GM18498 (cell line): Measurements from ENCODE around the gene DNAH1.

Experiments
- ATAC-seq: cut with Tn5 transposase; IDR thresholded peaks from one replicate; pipeline ENCODE4 v1.9.1; 2021; ENCODE audit warnings: mild to moderate bottlenecking, moderate library complexity; ENCODE audit not compliant: unreplicated experiment

DNAH1 gene

DNA sequence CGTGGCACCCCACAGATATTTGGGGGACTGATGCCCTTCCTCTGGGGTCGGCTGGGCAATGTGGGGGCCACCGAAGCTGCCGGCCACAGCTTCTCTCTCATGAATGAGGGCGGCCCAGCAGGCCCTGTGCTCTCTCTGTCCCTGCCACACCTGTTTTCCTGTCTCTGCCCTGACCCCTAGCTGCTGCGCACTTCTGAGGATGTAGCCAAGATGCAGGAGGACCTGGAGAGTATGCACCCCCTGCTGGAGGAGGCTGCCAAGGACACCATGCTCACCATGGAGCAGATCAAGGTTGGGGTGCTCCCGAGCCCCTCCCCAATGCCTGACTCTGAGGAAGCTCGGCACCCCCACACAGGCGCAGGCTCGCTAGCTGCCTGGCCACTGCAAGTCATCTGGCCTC lies 69.0 kb downstream of the DNAH1 start:
- no peak for ATAC-seq

DNA sequence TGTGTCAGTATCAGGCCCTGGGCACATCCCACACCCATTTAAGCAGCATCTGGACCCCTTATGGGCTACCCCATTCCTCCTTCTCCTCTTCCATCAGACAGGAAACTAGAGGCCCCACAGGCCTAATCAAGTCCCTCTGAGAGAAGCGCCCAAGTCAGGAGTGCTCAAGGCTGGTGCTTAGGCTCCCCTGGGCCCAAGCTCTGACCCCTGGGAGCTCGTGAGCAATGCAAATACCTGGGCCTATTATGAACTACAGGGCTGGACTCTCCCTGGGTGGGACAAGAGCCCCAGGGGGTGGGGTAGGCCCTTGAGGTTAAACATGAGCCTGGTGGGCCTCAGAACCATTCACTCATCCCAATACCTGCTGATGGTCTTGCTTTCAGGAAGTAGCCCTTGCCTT lies 71.4 kb downstream of the DNAH1 start:
- ATAC-seq: no peak

DNA sequence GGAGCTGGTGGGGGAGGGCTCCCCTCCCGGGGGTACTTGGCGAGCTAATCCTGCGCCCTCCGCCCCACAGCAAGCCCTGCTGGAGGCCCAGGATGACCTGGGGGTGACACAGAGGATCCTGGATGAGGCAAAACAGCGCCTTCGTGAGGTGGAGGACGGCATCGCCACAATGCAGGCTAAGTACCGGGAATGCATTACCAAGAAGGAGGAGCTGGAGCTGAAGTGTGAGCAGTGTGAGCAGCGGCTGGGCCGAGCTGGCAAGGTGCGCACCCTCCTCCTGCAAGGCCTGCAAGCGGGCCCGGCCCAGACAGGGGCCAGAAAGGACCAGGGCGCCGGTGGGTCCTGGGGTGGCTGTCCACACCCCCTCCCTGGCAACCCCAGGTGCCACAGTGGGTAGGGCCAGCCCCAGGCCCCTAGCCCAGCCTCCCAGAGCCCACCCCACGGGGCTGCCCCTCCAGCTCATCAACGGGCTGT lies 72.3 kb downstream of the DNAH1 start:
- ATAC-seq: no peak

DNA sequence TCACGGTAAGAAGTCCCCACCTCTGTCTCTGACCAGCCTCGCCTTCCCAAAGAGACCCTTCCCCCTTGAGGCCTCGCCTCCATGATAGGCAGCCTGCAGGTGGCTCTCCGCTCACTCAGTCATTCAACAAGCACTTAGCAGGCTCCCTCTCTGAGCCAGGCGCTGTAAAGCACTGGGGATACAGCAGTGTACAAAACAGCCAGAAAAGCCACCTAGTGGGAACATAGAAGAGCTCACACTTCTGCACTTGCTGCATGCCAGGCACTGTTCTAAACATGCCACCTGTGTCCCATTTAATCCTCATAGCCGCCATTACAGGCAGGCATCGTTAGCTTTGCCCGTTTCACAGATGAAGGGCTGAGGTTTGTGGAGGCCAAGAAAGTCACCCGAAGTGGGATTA lies 72.8 kb downstream of the DNAH1 start:
- no peak for ATAC-seq

DNA sequence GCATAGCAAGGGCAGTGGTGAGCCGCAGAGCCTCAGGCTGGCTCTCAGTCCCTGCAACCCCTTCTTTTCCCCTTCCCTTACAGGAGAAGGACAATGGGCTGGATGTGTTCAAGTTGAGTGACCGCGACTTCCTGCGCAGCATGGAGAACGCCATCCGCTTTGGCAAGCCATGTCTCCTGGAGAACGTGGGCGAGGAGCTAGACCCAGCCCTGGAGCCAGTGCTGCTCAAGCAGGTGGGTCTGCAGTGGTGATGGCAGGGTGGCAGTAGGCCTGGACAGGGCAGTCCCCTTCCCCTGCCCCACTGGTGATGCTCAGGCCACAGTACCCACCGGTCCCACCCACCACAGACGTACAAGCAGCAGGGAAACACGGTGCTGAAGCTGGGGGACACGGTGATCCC lies 75.0 kb downstream of the DNAH1 start:
- no peak for ATAC-seq

DNA sequence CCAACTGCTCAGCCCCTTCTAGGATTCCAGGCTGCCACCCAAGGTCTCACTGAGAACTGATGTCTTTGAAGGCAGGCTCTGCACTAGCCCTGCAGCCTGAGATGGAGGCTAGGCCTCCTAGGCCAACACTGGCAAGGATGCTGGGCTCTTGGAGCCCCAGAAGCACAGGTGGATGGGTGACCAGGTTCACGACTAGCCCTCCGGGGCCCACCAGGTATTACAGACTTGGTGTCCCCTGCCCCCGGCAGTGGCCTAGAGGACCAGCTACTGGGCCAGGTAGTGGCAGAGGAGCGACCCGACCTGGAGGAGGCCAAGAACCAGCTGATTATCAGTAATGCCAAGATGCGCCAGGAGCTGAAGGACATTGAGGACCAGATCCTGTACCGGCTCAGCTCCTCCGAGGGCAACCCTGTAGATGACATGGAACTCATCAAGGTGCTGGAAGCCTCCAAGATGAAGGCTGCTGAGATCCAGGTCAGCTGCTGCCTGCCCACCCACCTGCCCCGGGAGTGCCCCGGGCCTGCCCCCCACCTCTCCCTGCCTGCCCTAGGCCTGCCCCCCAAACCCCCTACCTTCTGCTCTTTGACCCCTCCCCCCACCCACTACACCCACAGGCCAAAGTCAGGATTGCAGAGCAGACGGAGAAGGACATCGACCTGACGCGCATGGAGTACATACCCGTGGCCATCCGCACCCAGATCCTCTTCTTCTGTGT lies 76.3 kb downstream of the DNAH1 start:
- ATAC-seq: no peak

DNA sequence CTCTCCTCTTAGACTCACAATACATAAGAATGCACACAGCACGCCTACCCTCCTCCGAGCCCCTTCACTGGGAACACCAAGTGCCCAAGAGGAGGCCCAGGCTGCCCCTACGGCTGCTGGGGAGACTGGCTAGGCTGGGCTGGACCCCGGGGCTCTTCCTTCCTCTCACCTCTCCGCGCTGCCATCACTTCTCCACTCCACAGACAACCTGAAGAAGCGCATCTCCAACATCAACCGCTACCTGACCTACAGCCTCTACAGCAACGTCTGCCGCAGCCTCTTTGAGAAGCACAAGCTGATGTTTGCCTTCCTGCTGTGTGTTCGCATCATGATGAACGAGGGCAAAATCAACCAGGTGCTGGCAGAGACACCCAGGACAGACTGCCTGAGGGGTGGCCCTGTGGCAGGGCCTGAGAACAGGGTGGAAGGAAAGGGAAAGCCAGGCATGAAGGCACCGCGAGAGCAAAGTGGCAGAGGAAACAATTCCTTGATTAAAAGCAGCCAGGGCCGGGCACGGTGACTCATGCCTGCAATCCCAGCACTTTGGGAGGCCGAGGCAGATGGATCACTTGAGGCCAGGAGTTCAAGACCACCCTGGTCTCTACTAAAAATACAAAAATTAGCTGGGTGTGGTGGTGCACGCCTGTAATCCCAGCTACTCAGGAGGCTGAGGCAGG lies 77.2 kb downstream of the DNAH1 start:
- no peak for ATAC-seq

DNA sequence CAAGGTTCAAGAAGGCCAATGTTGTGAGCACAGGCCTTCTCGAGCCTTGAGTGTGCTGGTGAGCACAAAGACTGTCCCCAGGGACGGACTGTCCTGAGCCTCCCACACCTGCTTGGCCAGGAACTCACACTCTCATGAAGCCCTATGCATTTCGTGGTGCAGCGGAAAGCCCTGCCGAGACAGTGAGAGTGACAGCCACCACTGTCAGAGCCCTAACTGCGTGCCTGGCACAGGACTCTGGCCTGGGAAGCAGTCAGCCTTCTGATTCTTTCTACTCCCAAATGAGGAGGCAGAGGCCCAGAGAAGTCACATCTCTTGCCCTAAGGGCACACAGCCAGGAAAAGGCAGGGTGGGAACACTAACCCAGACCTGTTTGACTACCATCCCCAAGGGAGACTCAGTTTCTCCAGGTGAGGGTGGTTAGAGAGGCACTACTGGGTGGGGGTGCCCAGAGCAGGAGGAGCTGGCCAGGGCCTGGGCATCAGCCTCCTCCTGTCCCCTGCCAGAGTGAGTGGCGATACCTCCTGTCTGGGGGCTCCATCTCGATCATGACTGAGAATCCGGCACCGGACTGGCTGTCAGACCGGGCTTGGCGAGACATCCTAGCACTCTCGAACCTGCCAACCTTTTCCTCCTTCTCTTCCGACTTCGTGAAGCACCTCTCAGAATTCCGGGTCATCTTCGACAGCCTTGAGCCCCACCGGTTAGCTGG lies 78.0 kb downstream of the DNAH1 start:
- ATAC-seq: no peak

DNA sequence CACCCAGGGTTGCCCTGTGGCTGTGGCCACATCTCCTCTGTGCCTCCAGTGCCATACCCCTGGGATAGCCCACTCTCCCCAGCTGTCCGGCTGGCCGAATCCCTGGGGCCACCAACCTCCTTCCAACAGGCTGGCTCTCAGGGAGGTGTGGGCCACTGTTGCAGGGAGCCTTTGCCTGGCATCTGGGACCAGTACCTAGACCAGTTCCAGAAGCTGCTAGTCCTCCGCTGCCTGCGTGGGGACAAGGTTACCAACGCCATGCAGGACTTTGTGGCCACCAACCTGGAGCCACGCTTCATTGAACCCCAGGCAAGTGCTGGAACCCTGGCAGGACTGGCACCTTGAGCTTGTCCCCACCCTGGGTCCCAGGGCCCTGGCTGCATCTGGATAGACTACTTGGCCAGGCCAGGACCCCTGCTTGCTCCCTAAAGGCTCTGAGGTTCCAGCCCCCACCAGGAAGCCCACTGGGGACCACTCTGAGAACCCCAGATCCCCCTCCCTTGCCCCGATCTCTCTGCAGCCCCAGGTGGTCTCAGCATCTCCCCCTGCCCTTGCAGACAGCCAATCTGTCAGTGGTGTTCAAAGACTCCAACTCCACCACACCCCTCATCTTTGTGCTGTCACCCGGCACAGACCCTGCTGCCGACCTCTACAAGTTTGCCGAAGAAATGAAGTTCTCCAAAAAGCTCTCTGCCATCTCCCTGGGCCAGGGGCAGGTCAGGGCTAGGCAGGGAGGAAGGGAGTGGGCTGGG lies 78.8 kb downstream of the DNAH1 start:
- no peak for ATAC-seq

DNA sequence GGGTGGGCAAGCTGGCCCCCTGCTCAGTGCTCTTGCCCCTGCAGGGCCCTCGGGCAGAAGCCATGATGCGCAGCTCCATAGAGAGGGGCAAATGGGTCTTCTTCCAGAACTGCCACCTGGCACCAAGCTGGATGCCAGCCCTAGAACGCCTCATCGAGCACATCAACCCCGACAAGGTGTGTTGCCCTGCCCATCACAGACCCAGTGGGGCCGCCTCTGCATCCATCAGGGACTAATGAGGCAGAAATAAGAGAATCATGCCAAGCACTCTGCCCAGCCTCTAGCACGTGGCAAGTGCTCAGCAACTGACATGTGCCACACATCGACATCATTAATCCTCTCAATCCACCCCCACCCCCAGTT lies 79.4 kb downstream of the DNAH1 start:
- no peak for ATAC-seq

DNA sequence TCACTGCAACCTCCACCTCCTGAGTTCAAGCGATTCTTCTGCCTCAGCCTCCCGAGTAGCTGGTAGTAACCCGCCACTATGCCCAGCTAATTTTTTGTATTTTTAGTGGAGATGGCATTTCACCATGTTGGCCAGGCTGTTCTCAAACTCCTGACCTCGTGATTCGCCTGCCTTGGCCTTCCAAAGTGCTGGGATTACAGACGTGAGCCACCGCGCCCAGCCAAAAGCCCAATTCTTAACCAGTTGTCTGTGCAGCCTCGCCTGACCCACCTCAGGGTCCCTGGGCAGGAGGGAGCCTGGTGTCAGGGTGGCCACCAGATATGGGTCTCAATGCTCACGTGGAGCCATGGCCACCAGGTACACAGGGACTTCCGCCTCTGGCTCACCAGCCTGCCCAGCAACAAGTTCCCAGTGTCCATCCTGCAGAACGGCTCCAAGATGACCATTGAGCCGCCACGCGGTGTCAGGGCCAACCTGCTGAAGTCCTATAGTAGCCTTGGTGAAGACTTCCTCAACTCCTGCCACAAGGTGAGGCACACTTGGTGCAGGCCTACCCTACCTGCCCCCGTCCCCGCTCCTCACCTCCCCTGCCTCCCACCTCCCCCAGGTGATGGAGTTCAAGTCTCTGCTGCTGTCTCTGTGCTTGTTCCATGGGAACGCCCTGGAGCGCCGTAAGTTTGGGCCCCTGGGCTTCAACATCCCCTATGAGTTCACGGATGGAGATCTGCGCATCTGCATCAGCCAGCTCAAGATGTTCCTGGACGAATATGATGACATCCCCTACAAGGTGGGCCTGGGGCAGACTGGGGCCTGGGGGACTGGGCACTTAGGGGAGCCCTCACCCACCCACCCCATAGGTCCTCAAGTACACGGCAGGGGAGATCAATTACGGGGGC lies 80.1 kb downstream of the DNAH1 start:
- ATAC-seq: no peak

DNA sequence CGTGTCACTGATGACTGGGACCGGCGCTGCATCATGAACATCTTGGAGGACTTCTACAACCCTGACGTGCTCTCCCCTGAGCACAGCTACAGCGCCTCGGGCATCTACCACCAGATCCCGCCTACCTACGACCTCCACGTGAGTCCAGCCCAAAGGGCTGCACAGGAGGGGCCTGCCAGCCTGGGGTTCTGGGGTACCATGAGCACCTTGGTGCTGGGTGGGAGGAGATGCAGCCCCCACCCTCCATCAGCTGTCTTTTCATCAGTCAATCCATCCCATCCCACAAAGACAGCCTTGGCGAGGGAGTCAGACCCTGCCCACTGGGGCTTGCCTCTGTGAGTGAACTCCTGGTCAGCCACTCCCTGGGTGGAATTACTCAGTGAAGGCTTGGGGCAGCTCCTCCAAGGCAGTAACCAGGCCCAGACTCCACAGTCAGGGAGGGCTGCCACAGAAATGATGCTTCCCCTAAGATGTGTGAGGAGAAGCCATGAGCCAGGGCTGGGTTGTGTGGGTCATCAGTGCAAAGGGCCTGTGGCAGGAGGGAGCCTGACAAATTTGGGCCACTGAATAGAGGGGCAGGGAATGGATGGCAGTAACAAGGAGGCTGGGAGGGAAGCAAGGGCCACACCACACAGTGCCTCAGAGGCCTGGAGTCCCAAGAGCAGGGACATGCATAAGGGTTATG lies 80.9 kb downstream of the DNAH1 start:
- no peak for ATAC-seq

DNA sequence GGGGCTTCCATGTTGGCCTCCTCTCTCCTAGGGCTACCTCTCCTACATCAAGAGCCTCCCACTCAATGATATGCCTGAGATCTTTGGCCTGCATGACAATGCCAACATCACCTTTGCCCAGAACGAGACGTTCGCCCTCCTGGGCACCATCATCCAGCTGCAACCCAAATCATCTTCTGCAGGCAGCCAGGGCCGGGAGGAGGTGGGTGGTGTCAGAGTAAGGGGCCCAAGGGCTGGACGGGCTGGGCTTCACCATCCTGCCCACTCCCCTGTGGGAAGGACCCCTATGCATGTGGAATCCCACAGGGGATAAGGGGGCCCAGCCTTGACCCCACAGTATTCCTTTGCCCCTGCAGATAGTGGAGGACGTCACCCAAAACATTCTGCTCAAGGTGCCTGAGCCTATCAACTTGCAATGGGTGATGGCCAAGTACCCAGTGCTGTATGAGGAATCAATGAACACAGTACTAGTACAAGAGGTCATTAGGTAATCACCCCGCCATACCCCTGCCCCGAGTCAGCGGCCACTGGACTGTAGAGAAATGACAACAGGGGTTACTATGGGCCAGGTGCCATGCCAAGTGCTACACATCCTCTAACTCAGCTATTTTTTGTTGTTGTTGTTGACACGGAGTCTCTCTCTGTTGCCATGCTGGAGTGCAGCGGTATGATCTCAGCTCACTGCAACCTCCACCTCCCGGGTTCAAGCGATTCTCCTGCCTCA lies 81.7 kb downstream of the DNAH1 start:
- ATAC-seq: no peak

DNA sequence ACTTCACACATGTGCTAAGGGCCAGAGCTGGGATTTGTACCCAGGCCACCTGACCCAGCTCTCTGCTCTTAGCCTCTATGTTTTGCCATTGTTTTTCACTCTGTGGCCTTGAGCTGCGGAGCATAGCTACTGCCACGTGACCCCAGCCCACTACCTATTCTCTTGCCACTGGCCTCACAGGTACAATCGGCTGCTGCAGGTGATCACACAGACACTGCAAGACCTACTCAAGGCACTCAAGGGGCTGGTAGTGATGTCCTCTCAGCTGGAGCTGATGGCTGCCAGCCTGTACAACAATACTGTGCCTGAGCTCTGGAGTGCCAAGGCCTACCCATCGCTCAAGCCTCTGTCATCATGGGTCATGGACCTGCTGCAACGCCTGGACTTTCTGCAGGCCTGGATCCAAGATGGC lies 82.6 kb downstream of the DNAH1 start:
- ATAC-seq: no peak

DNA sequence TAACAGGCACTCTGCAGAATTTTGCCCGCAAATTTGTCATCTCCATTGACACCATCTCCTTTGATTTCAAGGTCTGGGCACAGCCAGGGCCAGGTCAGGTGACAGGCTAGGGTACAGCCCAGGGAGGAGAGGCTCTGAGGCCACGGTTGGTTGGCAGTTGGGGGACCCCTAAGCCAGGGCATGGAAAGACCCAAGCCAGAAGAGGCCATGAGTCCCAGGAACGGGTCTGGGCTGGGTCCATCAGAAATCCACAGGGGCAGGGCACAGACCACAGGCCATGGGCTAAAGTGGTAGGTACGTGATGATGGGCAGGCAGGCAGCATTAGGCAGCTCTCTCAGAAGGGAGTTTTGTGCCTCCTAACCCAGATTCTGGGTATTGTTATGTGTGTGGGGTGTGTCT lies 83.0 kb downstream of the DNAH1 start:
- ATAC-seq: no peak

DNA sequence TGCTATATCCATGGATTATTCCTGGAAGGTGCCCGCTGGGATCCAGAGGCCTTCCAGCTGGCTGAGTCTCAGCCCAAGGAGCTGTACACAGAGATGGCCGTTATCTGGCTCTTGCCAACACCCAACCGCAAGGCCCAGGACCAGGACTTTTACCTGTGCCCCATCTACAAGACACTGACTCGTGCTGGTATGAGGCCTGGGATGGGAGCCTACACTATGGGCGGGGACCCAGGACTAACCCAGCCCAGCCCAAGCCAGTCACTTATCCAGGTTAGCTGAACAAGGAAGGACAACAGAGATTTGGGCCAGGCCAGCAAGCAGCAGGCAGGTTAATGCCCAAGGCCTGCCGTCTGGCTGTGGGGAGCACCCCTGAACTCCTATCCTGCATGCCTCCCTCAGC lies 83.5 kb downstream of the DNAH1 start:
- ATAC-seq: no peak

DNA sequence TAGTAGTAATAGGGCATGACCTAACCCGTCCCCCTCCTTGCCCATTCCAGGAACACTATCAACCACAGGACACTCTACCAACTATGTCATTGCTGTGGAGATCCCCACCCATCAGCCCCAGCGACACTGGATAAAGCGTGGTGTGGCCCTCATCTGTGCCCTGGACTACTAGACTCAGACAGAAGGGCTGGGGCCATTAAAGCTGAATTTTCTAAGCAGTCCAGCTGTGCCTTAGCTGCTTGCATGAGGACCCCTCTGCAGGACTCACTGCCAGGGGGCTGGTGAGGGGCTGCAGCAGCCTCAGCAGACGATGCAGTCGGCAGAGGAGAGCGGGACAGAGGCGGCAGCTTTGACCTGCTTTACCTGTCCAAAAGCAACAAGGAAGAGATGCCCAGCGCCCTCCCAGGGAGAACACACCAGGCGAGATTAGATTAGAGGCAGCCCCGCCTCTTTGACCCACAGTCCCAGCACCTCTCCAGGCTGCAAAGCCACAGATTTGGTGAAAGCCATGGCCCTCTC lies 84.2 kb downstream of the DNAH1 start:
- no peak for ATAC-seq

DNA sequence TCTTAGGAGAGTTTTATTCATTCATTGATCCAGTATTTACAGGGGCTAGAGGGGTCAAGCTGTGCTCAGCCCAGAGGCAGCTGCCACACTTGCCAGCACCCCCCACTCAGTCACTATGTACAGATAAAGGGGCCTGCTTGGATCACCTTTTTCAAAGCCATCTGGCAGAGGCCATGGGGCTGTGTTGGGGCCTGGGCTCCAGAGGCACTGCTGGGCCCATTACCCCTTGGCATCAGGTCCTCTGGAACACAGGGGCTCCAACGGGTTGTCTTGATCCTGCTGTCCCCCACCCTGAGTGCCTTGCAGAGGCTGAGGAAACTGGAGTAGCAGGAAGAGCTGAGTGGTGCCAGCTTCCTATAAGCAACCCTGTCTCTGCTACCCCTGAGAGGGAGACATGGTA lies 84.9 kb downstream of the DNAH1 start:
- ATAC-seq: no peak

DNA sequence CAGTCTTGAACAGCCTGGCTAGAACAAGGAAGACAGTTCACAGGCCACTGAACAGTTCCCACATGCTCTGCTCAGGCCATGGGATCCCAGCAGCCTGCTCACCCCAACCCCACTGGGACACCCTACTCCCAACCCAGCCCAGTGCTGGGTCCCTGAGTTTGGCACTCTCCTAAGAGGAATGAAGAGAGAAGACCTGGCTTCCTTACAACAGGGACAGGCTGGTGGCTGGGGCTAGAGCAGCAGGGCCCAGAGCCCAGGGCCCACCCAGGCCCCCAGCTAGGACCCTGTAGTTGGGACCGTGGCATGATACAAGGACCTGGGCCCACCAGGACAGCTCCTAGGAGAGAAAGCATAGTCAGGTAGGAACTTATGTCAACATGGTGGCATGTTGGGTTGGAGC lies 85.4 kb downstream of the DNAH1 start:
- ATAC-seq: no peak
